CD14-positive monocyte (primary cell): ENCODE data around the gene WSB1. TPM values are rescaled to one million over a fixed set of nuclear protein-coding genes. Genes with fewer than 3 reads are reported as not detected.

Experiments used
- DNase-seq, 3 donors: peaks; one replicate each; pipeline ENCODE4 v3.0.0-alpha.2; 2011 to 2022
- H2AFZ ChIP-seq: 2 replicates; pipeline ENCODE4 v1.6.0; 2012; ENCODE audit warnings: mild to moderate bottlenecking, low read depth, low read length, inconsistent platforms; ENCODE audit not compliant: insufficient read depth, poor library complexity, severe bottlenecking
- H3K27ac ChIP-seq, 2 donors: 1 replicate in 1 of 2; 2 replicates in 1 of 2; pipeline ENCODE4 v1.5.1; 2012 to 2013; ENCODE audit warnings: low read length in 2 of 2, control low read depth in 1 of 2, inconsistent platforms in 1 of 2, low read depth in 1 of 2, mild to moderate bottlenecking in 1 of 2
- H3K27me3 ChIP-seq, 2 donors: one replicate each; pipeline versions ENCODE4 v1.6.0 to v1.6.1; 2011 to 2013; ENCODE audit warnings: low read length in 2 of 2; ENCODE audit not compliant: control insufficient read depth in 2 of 2, insufficient read depth in 2 of 2
- H3K36me3 ChIP-seq, 2 donors: replicated peaks in 1 of 2; 1 replicate in 1 of 2; 2 replicates in 1 of 2; pipeline versions ENCODE4 v1.5.1 to v1.6.1; 2012 to 2013; ENCODE audit warnings: low read length in 2 of 2, control low read depth in 1 of 2, inconsistent platforms in 1 of 2, mild to moderate bottlenecking in 1 of 2; ENCODE audit not compliant: insufficient read depth in 2 of 2, control insufficient read depth in 1 of 2
- H3K4me1 ChIP-seq, 2 donors: 1 replicate in 1 of 2; 2 replicates in 1 of 2; pipeline versions ENCODE4 v1.5.1 to v1.6.1; 2012 to 2013; ENCODE audit warnings: low read length in 2 of 2, control low read depth in 1 of 2, inconsistent platforms in 1 of 2, mild to moderate bottlenecking in 1 of 2, moderate library complexity in 1 of 2; ENCODE audit not compliant: insufficient read depth in 2 of 2, control insufficient read depth in 1 of 2
- H3K4me2 ChIP-seq: replicated peaks from 2 replicates; pipeline ENCODE3; 2012; ENCODE audit warnings: low read length, moderate library complexity, mild to moderate bottlenecking; ENCODE audit not compliant: poor library complexity, severe bottlenecking; ENCODE audit errors: extremely low read depth
- H3K4me3 ChIP-seq, 3 experiments: fragments of 200-600 bp in 1 of 3; sonication (generic) in 1 of 3; replicated peaks in 1 of 3; 1 replicate in 2 of 3; 2 replicates in 1 of 3; pipeline ENCODE4 v1.5.1; 2011 to 2013; ENCODE audit warnings: low read length in 3 of 3, mild to moderate bottlenecking in 3 of 3, control low read depth in 2 of 3, low read depth in 2 of 3, inconsistent platforms in 1 of 3, moderate library complexity in 1 of 3
- H3K79me2 ChIP-seq: 2 replicates; pipeline ENCODE4 v1.6.0; 2012; ENCODE audit warnings: mild to moderate bottlenecking, control low read depth, inconsistent platforms, low read length, moderate library complexity; ENCODE audit not compliant: insufficient read depth
- H3K9ac ChIP-seq: 2 replicates; pipeline ENCODE4 v1.6.0; 2017; ENCODE audit warnings: low read length, mild to moderate bottlenecking; ENCODE audit not compliant: insufficient read depth, poor library complexity, severe bottlenecking
- H3K9me3 ChIP-seq, 2 donors: replicated peaks in 1 of 2; 1 replicate in 1 of 2; 2 replicates in 1 of 2; pipeline versions ENCODE4 v1.5.1 to v1.6.1; 2012 to 2013; ENCODE audit warnings: low read length in 2 of 2, control low read depth in 1 of 2; ENCODE audit not compliant: control insufficient read depth in 1 of 2, insufficient read depth in 1 of 2
- H4K20me1 ChIP-seq: 2 replicates; pipeline ENCODE4 v1.6.0; 2012; ENCODE audit warnings: mild to moderate bottlenecking, low read length, control low read depth, moderate library complexity; ENCODE audit not compliant: insufficient read depth
- H3K27ac Mint-ChIP-seq, 7 donors: one replicate each; pipeline ENCODE4 v1.8.0; 2020; ENCODE audit warnings: mild to moderate bottlenecking in 7 of 7, mixed read lengths in 7 of 7, moderate library complexity in 6 of 7, inconsistent platforms in 2 of 7
- H3K27me3 Mint-ChIP-seq, 3 donors: one replicate each; pipeline ENCODE4 v1.8.0; 2021 to 2022; ENCODE audit warnings: low read depth in 3 of 3, mild to moderate bottlenecking in 3 of 3, mixed read lengths in 3 of 3, moderate library complexity in 3 of 3, inconsistent platforms in 1 of 3
- H3K36me3 Mint-ChIP-seq, 2 donors: one replicate each; pipeline ENCODE4 v1.8.0; 2020; ENCODE audit warnings: mixed read lengths in 2 of 2, inconsistent platforms in 1 of 2, mild to moderate bottlenecking in 1 of 2
- H3K4me1 Mint-ChIP-seq: one replicate; pipeline ENCODE4 v1.8.0; 2020; ENCODE audit warnings: mild to moderate bottlenecking, mixed read lengths
- H3K4me3 Mint-ChIP-seq, 2 donors: one replicate each; pipeline ENCODE4 v1.8.0; 2020; ENCODE audit warnings: mild to moderate bottlenecking in 2 of 2, mixed read lengths in 2 of 2, moderate library complexity in 1 of 2
- H3K9me3 Mint-ChIP-seq, 7 donors: one replicate each; pipeline ENCODE4 v1.8.0; 2020 to 2022; ENCODE audit warnings: mixed read lengths in 7 of 7, mild to moderate bottlenecking in 6 of 7, moderate library complexity in 6 of 7, inconsistent platforms in 2 of 7
- CTCF ChIP-seq: fragments of 200-600 bp; IDR thresholded peaks from one replicate; pipeline ENCODE4 v1.8.0; 2022; ENCODE audit warnings: antibody characterized with exemption, mild to moderate bottlenecking
- WGBS: methylation state at CpG from one replicate; pipeline ENCODE4 v1.1.5; 2013; ENCODE audit warnings: missing lambda C conversion rate; ENCODE audit not compliant: insufficient coverage; 5-methylcytosine and 5-hydroxymethylcytosine counted together
- intact Hi-C, 2 donors: fragments of 100-400 bp; cut with micrococcal nuclease; formaldehyde crosslinking; loops; one replicate each; pipeline versions ENCODE4 v1.15.0 to v1.15.1; 2023
- polyA minus RNA-seq: library from RNA; depleted of rRNA, polyadenylated mRNA; stranded (reverse); fragments of >200 nt; gene quantifications from 2 replicates; pipeline ENCODE4 v1.2.3, GENCODE V29; 2012
- polyA plus RNA-seq, 3 donors: library from polyadenylated mRNA; depleted of rRNA in 1 of 3; unstranded in 2 of 3; stranded (reverse) in 1 of 3; fragments of 300-500 nt in 2 of 3; fragments of >200 nt in 1 of 3; fragmentation: Illumina TruSeq in 2 of 3; gene quantifications; 1 replicate in 2 of 3; 2 replicates in 1 of 3; pipeline ENCODE4 v1.2.3, GENCODE V29; 2012 to 2021
- total RNA-seq, 12 experiments: library from RNA in 1 of 12; stranded (reverse) in 1 of 12; fragments of 120-200 nt in 1 of 12; gene quantifications; one replicate each; pipeline ENCODE4 v1.2.4 and lab custom pipeline; 2013 to 2026; ENCODE audit warnings: mixed read lengths in 6 of 12, inconsistent platforms in 1 of 12

The WSB1 gene, protein sequence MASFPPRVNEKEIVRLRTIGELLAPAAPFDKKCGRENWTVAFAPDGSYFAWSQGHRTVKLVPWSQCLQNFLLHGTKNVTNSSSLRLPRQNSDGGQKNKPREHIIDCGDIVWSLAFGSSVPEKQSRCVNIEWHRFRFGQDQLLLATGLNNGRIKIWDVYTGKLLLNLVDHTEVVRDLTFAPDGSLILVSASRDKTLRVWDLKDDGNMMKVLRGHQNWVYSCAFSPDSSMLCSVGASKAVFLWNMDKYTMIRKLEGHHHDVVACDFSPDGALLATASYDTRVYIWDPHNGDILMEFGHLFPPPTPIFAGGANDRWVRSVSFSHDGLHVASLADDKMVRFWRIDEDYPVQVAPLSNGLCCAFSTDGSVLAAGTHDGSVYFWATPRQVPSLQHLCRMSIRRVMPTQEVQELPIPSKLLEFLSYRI
- total RNA-seq (2013): 270 TPM
- polyA plus RNA-seq: 100 to 1,000 TPM; 220 to 368 (median 296) TPM
- 235 and 275 TPM in 2 replicates for polyA minus RNA-seq
- total RNA-seq (lab: John Stamatoyannopoulos, UW): 232 to 915 (median 598) reads per million in 11 experiments

GRCh38 chr17:27293898-27294688, at the start of gene WSB1:
WSB1 (plus strand) TSS chr17:27294114; CDS start chr17:27294396, 282 bp downstream.
- peak within 1 kb of the TSS; percentile 98 to 100 (median 100) for H3K27ac Mint-ChIP-seq
- H2AFZ ChIP-seq: peak within 1 kb of the TSS; percentile 84
- peak within 1 kb of the TSS; percentile 98 for H3K9ac ChIP-seq
- peaks cover 0 to 3% (median 0%) of the 10 kb centered on the region in 7 donors for H3K9me3 Mint-ChIP-seq
- peaks cover 38% of the 10 kb centered on the region for H3K4me1 Mint-ChIP-seq
- under 1% methylated on average over 66 of the region's 66 CpGs for WGBS
- H3K4me1 ChIP-seq: peaks cover 44 to 49% of the 10 kb centered on the region in 2 donors
- H3K27me3 Mint-ChIP-seq: peaks cover 0 to 2% (median 0%) of the 10 kb centered on the region in 3 donors
- intact Hi-C loops: loop anchor here (2.0 to 5.0 kb wide), 4 partner anchors 13 to 52 kb away; no protein-coding TSS in a partner anchor
- H3K4me3 ChIP-seq: peak within 1 kb of the TSS; percentile 68 to 98 (median 95)
- peaks cover 63% of the 10 kb centered on the region for H3K79me2 ChIP-seq
- H3K27ac ChIP-seq: peak within 1 kb of the TSS; percentile 98 to 99
- H3K4me2 ChIP-seq: peak within 1 kb of the TSS; percentile 88
- peaks cover 0 to 4% of the 10 kb centered on the region in 2 donors for H3K36me3 ChIP-seq
- peaks cover 6 to 19% of the 10 kb centered on the region in 2 donors for H3K36me3 Mint-ChIP-seq
- TF ChIP-seq CTCF: no peak
- no peaks in the 10 kb centered on the region for H3K27me3 ChIP-seq
- H3K9me3 ChIP-seq: no peaks in the 10 kb centered on the region
- H3K4me3 Mint-ChIP-seq: peak within 1 kb of the TSS; percentile 99 to 100
- peak; percentile 92 to 95 (median 92) for DNase-seq
- peaks cover 42% of the 10 kb centered on the region for H4K20me1 ChIP-seq
